Omental fat pad (tissue), 4 donors: ENCODE data around the gene HYI. TPM values are rescaled to one million over a fixed set of nuclear protein-coding genes. Genes with fewer than 3 reads are reported as not detected.
"Not testable (repeated sequence)": the region's sequence is repeated elsewhere in the genome, so short reads cannot be mapped to it uniquely, and the experiment has no call there.

Source experiments
- ATAC-seq: fragments of 150-250 bp; one replicate; pipeline ENCODE4 v1.9.1; 2016; ENCODE audit warnings: mild to moderate bottlenecking, moderate library complexity; ENCODE audit not compliant: low FRiP score
- DNase-seq: peaks from one replicate; pipeline ENCODE4 v3.0.0-alpha.2; 2019; ENCODE audit warnings: low spot score
- total RNA-seq, 4 donors: library from RNA; depleted of rRNA; stranded (reverse); fragments of >200 nt; gene quantifications; one replicate each; pipeline ENCODE4 v1.1.0, GENCODE V29; 2016
- TF ChIP-seq, protein P1 (sequence below), 3 donors: fragments of 450-650 bp; IDR thresholded peaks; one replicate each; pipeline ENCODE4 v1.5.1; 2016 to 2017; ENCODE audit warnings: antibody characterized with exemption in 3 of 3, mild to moderate bottlenecking in 3 of 3, moderate library complexity in 2 of 3

HYI gene, protein sequence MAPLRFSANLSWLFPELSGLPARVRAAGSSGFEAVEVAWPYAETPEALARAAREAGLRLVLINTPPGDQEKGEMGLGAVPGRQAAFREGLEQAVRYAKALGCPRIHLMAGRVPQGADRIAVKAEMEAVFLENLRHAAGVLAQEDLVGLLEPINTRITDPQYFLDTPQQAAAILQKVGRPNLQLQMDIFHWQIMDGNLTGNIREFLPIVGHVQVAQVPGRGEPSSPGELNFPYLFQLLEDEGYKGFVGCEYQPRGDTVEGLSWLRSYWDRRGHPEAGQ
- 10 to 100 TPM; 39.5 to 59.0 (median 53.2) TPM for total RNA-seq

DNA sequence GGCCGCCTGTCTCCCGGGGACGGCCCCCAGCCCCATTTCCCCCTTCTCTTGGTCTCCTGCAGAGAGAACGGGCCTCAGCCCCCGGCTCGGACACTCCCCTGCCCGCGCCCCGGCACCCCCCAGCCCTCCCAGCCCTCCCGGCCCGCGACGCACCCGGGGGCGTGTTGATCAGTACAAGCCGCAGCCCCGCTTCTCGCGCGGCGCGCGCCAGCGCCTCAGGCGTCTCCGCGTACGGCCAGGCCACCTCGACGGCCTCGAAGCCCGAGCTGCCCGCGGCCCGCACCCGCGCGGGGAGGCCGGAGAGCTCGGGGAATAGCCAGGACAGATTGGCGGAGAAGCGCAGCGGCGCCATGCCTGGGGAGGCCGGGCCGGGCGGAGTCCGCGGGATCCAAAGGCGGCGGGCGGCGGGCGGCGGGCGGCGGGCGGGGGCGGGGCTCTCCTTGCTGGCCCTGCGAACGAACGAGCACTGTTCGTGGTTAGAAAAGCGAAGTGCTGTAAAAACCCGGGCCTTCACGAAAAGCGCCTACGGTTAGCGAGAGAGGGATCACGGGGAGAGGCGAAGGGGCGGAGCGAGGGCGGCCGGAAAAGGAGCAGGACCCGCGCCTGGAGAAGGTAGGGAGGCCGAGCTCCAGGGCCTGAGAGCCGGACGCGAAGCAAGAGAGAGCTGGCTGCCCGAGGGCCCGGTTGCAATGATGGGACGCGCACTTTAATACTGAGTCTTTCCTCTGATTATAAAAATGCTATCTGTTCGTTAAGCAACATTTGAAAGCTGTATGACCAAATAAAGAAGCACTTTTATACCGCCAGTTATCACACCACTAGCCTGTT lies at the start of gene HYI:
HYI (minus strand) TSS at position 490 of the 828 bp plus-strand sequence; CDS start at position 352, 138 bp downstream.
- TF ChIP-seq, protein P1, sequence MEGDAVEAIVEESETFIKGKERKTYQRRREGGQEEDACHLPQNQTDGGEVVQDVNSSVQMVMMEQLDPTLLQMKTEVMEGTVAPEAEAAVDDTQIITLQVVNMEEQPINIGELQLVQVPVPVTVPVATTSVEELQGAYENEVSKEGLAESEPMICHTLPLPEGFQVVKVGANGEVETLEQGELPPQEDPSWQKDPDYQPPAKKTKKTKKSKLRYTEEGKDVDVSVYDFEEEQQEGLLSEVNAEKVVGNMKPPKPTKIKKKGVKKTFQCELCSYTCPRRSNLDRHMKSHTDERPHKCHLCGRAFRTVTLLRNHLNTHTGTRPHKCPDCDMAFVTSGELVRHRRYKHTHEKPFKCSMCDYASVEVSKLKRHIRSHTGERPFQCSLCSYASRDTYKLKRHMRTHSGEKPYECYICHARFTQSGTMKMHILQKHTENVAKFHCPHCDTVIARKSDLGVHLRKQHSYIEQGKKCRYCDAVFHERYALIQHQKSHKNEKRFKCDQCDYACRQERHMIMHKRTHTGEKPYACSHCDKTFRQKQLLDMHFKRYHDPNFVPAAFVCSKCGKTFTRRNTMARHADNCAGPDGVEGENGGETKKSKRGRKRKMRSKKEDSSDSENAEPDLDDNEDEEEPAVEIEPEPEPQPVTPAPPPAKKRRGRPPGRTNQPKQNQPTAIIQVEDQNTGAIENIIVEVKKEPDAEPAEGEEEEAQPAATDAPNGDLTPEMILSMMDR (IDR thresholded peaks at IDR 0.05): no peak
- DNase-seq (peak; percentile 60), ATAC-seq (peak; percentile 80)

DNA sequence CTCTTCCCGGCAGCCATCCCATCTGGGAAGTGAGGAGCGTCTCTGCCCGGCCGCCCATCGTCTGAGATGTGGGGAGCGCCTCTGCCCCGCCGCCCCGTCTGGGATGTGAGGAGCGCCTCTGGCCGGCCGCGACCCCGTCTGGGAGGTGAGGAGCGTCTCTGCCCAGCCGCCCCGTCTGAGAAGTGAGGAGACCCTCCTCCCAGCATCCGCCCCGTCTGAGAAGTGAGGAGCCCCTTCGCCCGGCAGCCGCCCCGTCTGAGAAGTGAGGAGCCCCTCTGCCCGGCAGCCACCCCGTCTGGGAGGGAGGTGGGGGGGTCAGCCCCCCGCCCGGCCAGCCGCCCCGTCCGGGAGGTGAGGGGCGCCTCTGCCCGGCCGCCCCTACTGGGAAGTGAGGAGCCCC lies 48.1 kb upstream of the HYI start:
- ATAC-seq, DNase-seq: not testable (repeated sequence)

DNA sequence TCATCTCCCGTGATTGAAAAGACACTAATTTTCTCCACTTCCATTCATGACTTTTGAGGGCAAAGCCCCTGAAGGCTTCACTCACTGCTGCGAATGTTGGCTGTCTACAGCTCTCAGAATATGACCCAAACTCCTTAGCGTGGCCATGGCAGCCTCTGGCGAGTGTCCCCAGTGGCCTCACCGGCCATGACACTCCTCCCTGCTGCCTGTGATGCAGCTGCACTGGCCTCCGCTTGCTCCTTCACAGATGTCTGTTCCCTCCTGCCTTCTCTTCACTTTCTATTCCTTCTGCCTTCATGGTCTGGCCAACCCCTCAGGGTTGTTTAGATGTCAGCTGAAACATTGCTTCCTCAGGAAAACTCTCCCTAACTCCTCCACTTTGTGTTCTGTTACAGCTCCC lies 46.2 kb upstream of the HYI start:
- TF ChIP-seq, protein P1 (IDR thresholded peaks at IDR 0.05): no peak
- DNase-seq (no peak), ATAC-seq (no peak)

DNA sequence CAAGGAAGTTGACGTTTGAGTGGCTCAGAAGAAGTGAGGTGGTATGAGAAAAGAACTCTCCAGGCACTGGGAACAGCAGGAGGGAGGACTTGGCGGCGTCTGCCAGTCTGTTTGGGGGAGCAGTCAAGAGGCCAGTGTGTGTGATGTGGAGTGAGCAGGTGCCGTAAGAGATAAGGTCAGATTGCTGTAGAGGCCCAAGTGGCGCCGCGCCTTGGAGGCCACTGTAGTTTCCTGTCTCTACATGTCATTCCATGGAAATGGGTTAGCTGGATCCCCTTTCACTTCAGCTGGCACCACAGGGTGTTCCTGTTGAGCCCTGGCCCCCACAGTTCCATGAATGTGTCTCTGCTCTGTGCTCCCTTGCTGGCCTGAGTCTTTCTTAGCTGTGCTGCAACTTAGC lies 41.5 kb upstream of the HYI start:
- DNase-seq (no peak), ATAC-seq (no peak)
- TF ChIP-seq, protein P1 (IDR thresholded peaks at IDR 0.05): no peak

DNA sequence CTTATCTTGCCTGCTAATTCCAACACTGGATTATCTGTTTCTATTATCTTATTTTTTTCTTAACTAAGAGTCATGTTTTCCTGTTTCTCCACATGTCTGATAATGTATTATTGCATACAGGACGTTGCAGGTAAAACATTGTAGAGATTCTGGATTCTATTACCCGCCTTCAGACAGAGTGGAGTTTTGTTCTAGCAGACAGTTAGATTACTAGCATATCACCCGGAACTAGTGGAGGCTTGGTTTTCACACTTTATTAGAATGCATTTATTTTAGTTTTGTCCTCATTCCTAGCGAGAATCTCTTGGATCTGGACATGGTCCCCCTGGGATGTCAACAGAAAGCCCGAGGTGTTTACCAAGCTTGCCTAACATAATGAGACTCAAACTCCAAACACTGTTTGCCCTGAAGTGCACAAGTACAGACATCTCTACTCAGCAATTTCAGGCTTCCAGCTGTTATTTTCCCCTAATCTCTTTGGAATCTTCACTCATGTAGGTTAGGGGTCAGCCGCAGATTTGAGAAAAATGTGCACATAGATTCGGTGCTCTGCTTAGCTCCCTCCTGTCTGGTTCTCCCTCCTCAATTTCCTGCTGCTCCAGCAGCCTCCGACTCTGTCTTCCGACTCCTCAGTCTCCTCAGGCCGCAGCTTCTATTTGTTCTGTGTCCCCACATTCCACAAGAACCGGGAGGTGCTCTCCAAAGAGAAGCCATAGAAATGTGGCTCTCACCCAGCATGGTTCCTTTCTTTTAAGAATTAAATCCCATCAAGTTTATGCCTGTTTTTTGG lies 40.1 kb upstream of the HYI start:
- TF ChIP-seq, protein P1 (IDR thresholded peaks at IDR 0.05): no peak
- ATAC-seq: no peak
- no peak for DNase-seq

DNA sequence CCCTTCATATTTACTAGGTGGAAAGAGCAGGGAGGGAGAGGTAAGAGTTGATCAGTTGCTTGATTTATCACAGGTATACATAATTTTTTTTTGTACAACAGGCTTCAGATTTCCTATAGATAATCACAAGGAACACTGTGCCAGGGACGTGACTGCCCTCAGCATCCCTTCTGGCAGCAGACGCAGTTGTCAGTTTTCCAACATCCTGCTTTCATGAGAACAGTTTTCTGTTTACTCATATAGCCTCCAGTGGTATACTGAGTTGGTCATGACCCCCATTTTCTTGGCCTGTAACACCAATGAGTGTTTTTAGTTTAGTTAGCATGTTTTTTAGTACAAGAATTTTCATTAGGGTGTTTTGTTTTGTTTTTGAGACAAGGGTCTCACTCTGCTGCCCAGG lies 39.1 kb upstream of the HYI start:
- ATAC-seq (no peak), DNase-seq (no peak)
- TF ChIP-seq, protein P1 (IDR thresholded peaks at IDR 0.05): no peak

DNA sequence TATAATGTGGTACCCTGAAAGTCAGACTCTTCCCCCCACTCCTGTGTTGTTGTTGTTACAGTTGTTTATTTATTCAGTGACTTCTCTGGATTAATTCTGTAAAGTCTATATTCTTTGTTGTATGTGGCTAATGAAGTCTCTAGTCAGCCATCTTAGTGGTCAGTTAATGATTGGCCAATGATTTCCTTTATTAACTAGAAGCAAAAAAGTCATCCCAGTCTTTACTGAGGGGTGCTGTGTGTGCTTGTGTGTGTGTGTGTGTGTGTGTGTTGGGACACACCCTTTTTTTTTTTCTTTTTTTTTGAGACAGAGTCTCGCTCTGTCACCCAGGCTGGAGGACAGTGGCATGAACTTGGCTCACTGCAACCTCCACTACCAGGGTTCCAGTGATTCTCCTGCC lies 37.3 kb upstream of the HYI start:
- TF ChIP-seq, protein P1 (IDR thresholded peaks at IDR 0.05): no peak
- ATAC-seq: no peak
- no peak for DNase-seq
